SHP77 treated with DMSO at 0.1 percent for 48 hours (cell line): ENCODE data around the gene EGR1.
A peak's percentile ranks its signal among the peaks of the same experiment; 100 is the strongest.

ENCODE experiments used
- DNase-seq: peaks from one replicate; lab custom pipeline; 2025; lab: John Stamatoyannopoulos, UW

EGR1 gene

GRCh38 chr5:138453590-138453989 lies 11.7 kb upstream of the EGR1 start:
- no peak for DNase-seq

GRCh38 chr5:138454121-138454520 lies 11.2 kb upstream of the EGR1 start:
- no peak for DNase-seq

- DNase-seq: no peak
Measured at GRCh38 chr5:138455232-138455930, 9.9 kb upstream of the EGR1 start.

- no peak for DNase-seq
Measured at GRCh38 chr5:138457531-138458275, 7.6 kb upstream of the EGR1 start.

GRCh38 chr5:138458384-138458783 lies 6.9 kb upstream of the EGR1 start:
- DNase-seq: no peak

GRCh38 chr5:138458856-138459255 lies 6.4 kb upstream of the EGR1 start:
- DNase-seq: no peak

GRCh38 chr5:138459311-138459933 lies 5.9 kb upstream of the EGR1 start:
- no peak for DNase-seq

GRCh38 chr5:138460032-138460693 lies 5.1 kb upstream of the EGR1 start:
- no peak for DNase-seq

GRCh38 chr5:138461343-138462125 lies 3.7 kb upstream of the EGR1 start:
- DNase-seq: no peak

GRCh38 chr5:138463419-138464007 lies 1.8 kb upstream of the EGR1 start:
- no peak for DNase-seq

GRCh38 chr5:138464008-138464387 lies 1.3 kb upstream of the EGR1 start:
- peak; percentile 76 for DNase-seq

GRCh38 chr5:138464388-138465260 lies 655 bp upstream of the EGR1 start:
- DNase-seq: peak; percentile 92

GRCh38 chr5:138466125-138466899 lies 1.0 kb downstream of the EGR1 start:
- no peak for DNase-seq

- DNase-seq: no peak
Measured at GRCh38 chr5:138466900-138467710, 1.8 kb downstream of the EGR1 start.

- no peak for DNase-seq
Measured at GRCh38 chr5:138467711-138468132, 2.4 kb downstream of the EGR1 start.

GRCh38 chr5:138468133-138468965 lies 3.1 kb downstream of the EGR1 start:
- DNase-seq: no peak

GRCh38 chr5:138468966-138469539 lies 3.8 kb downstream of the EGR1 start:
- DNase-seq: no peak
